Cardiac muscle cell (in vitro differentiated cells and primary cell): ENCODE data around the gene ASPM. TPM values are rescaled to one million over a fixed set of nuclear protein-coding genes. Genes with fewer than 3 reads are reported as not detected.

ENCODE experiments used
- DNase-seq, 2 donors: peaks; one replicate each; pipeline versions ENCODE4 v3.0.0 to v3.0.0-alpha.2; 2010 to 2017; ENCODE audit warnings: low read depth in 1 of 2, low spot score in 1 of 2
- H3K27ac ChIP-seq: fragments of 200-600 bp; sonication (generic); 2 replicates; pipeline ENCODE4 v1.5.1; 2016
- H3K27me3 ChIP-seq: fragments of 200-600 bp; sonication (generic); 2 replicates; pipeline ENCODE4 v1.6.0; 2016; ENCODE audit warnings: control low read depth
- H3K36me3 ChIP-seq: fragments of 200-600 bp; sonication (generic); 2 replicates; pipeline ENCODE4 v1.5.1; 2016; ENCODE audit warnings: control low read depth
- H3K4me1 ChIP-seq: fragments of 200-600 bp; sonication (generic); 2 replicates; pipeline ENCODE4 v1.8.1; 2017; ENCODE audit warnings: low read depth, mild to moderate bottlenecking, mixed run types
- H3K4me3 ChIP-seq: fragments of 200-600 bp; sonication (generic); 2 replicates; pipeline ENCODE4 v1.5.1; 2016; ENCODE audit warnings: mild to moderate bottlenecking
- H3K9me3 ChIP-seq: fragments of 200-600 bp; sonication (generic); 2 replicates; pipeline ENCODE4 v1.5.1; 2017; ENCODE audit warnings: low read depth, mild to moderate bottlenecking, control low read depth
- CTCF ChIP-seq: IDR thresholded peaks from 2 replicates; pipeline ENCODE4 v1.5.1; 2012; ENCODE audit warnings: low read depth, mild to moderate bottlenecking, low read length
- polyA plus RNA-seq: library from polyadenylated mRNA; unstranded; fragments of >200 nt; fragmentation: Nextera tagmentation; extraction: Ambion mirVana; gene quantifications from 2 replicates; pipeline ENCODE4 v1.2.1, GENCODE V29; 2016
- total RNA-seq: library from RNA; depleted of rRNA; stranded (reverse); fragments of >200 nt; gene quantifications from 2 replicates; pipeline ENCODE4 v1.2.3, GENCODE V29; 2016

ASPM gene
- total and polyA plus RNA-seq, 2 experiments from 2014 or later, result 3.4 to 43.7 TPM

- Histone ChIP-seq H3K4me1 (no peaks in the 10 kb centered on the region), H3K27me3 (no peaks in the 10 kb centered on the region), H3K4me3 (no peak overlapping the region), H3K9me3 (no peaks in the 10 kb centered on the region), H3K36me3 (peaks cover 27% of the 10 kb centered on the region), H3K27ac (no peak overlapping the region)
- no peak for TF ChIP-seq CTCF
- DNase-seq, result no peak
These were observed 65.2 kb downstream of the ASPM start for GRCh38 chr1:197081117-197081753.

GRCh38 chr1:197080323-197080722 is 66.1 kb downstream of the ASPM start:
- no peak for DNase-seq
- TF ChIP-seq CTCF, result no peak
- Histone ChIP-seq H3K9me3 (no peaks in the 10 kb centered on the region), H3K27me3 (no peaks in the 10 kb centered on the region), H3K4me1 (no peaks in the 10 kb centered on the region), H3K36me3 (peaks cover 18% of the 10 kb centered on the region), H3K27ac (no peak overlapping the region), H3K4me3 (no peak overlapping the region)

DNA sequence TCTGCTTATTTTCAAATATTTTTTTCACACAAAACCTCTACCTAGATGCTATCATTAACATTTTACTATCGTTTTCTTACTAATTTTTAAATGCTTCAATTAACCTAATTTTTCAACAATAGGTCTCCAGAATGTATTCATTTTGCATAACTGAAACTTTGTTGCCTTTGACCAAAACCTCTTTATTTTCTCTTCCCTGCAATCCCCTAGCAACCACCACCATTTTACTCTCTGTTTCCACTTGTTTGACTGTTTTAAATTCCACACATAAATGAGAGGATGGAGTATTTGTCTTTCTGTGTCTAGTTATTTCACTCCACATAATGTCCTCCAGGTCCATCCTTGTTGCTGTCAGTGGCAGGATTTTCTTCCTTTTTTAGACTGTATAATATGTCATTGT is 69.9 kb downstream of the ASPM start:
- no peak for TF ChIP-seq CTCF
- H3K9me3 ChIP-seq, result no peaks in the 10 kb centered on the region
- no peaks in the 10 kb centered on the region for H3K36me3 ChIP-seq
- no peak overlapping the region for H3K4me3 ChIP-seq
- DNase-seq, result no peak
- no peak overlapping the region for H3K27ac ChIP-seq
- no peaks in the 10 kb centered on the region for H3K4me1 ChIP-seq
- H3K27me3 ChIP-seq, result no peaks in the 10 kb centered on the region

- DNase-seq, result no peak
- no peak for TF ChIP-seq CTCF
- Histone ChIP-seq H3K4me1 (no peaks in the 10 kb centered on the region), H3K27me3 (no peaks in the 10 kb centered on the region), H3K4me3 (no peak overlapping the region), H3K36me3 (no peaks in the 10 kb centered on the region), H3K27ac (no peak overlapping the region), H3K9me3 (no peaks in the 10 kb centered on the region)
These were observed 72.5 kb downstream of the ASPM start for GRCh38 chr1:197073978-197074377.

DNA sequence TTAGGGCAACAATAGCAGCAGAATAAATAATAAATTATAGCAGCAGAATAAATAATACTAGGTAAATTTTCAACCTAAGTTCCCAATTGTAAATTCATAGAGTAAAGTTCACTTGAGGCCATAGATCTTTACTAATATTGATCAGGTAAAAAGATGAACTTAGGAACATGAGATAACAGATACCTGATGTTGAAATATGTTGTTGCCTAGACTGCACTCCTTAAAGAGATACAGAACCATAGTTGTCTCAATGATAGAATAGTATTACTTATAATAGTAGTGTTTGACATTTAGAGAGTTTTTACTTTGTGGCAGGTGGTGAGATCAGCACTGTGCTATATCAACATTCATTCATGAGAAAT is 79.0 kb downstream of the ASPM start:
- no peak overlapping the region for H3K27ac ChIP-seq
- H3K4me1 ChIP-seq, result no peaks in the 10 kb centered on the region
- no peak overlapping the region for H3K4me3 ChIP-seq
- H3K27me3 ChIP-seq, result no peaks in the 10 kb centered on the region
- TF ChIP-seq CTCF, result no peak
- DNase-seq, result no peak
- no peaks in the 10 kb centered on the region for H3K36me3 ChIP-seq
- H3K9me3 ChIP-seq, result no peaks in the 10 kb centered on the region
